ENCODE measurements around the gene LRRC23.
"Not testable (repeated sequence)": the region's sequence is repeated elsewhere in the genome, so short reads cannot be mapped to it uniquely, and the experiment has no call there.

The LRRC23 gene, protein sequence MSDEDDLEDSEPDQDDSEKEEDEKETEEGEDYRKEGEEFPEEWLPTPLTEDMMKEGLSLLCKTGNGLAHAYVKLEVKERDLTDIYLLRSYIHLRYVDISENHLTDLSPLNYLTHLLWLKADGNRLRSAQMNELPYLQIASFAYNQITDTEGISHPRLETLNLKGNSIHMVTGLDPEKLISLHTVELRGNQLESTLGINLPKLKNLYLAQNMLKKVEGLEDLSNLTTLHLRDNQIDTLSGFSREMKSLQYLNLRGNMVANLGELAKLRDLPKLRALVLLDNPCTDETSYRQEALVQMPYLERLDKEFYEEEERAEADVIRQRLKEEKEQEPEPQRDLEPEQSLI

DNA sequence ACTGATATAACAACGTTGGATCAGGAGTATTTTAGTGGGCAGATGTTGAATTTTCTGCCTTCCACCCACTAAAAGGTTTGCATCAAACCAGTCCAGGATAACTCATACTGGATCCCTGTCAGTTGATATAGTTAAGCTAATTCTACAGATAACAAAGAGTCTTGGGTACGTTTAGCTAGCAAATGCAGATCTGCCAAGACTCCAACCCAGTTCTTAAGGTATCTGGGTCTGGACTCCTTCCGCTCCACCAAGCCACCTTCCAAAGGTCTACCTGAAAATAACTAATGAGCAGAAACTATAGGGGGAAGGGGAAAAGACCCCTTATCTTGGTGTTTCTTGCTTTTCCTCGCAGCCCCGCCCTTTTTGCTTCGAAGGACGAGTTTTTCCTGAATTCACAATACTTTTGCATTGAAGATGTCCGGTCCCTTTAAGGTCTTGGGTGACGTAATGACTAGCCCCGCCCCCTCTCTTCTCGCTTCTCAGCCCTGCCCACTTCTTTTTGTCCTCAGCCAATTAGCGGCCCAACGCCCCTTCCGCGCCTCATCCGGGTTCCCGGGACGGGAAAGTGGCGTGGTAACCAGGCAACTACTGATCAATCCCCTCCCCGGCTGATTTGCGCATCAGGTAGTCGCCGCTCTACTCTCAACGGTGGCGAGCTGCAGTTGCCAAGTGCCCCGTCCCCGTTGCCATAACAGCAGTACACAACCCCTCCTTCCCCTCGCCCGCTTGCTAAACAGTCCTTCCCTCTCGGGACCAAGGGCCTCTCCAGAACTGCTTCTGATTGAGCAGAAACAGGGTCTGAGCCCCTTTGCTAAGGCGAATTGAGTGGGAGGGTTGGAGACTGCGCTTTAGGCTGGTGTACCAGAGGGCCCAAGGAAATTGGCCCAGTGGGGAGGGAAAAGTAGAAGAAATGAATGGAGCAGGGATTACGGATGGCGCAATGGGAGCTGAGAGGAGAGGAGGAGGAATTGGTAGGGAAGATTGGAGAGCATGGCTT is at the start of gene LRRC23:
Gene LRRC23 (plus strand): TSS at position 543 of the 997 bp plus-strand sequence. CDS start 812 bp downstream, outside the sequence.
- H3K9me3 ChIP-seq (ENCODE audit: control insufficient read depth, insufficient read depth, low read length), result no peaks in the 10 kb centered on the region
- peak within 1 kb of the TSS; percentile 74 for H3K9ac ChIP-seq (ENCODE audit: low read depth, low read length)
- H3K4me1 ChIP-seq (ENCODE audit: control insufficient read depth, insufficient read depth, low read length), result peaks cover 15% of the 10 kb centered on the region
- H3K4me3 ChIP-seq (ENCODE audit: low read depth, low read length), result peak within 1 kb of the TSS; percentile 86
- no peaks in the 10 kb centered on the region for H3K36me3 ChIP-seq (ENCODE audit: control insufficient read depth, insufficient read depth, low read length)
- peaks cover 9% of the 10 kb centered on the region for H3K27me3 ChIP-seq (ENCODE audit: control insufficient read depth, insufficient read depth, low read length)

GRCh38 chr12:6855322-6855721 is 49.3 kb upstream of the LRRC23 start:
- Histone ChIP-seq H3K27me3 (ENCODE audit: control insufficient read depth, insufficient read depth, low read length) (no peaks in the 10 kb centered on the region), H3K4me1 (ENCODE audit: control insufficient read depth, insufficient read depth, low read length) (peaks cover 4% of the 10 kb centered on the region), H3K4me3 (ENCODE audit: low read depth, low read length) (no peak overlapping the region), H3K9me3 (ENCODE audit: control insufficient read depth, insufficient read depth, low read length) (no peaks in the 10 kb centered on the region), H3K9ac (ENCODE audit: low read depth, low read length) (no peak overlapping the region), H3K36me3 (ENCODE audit: control insufficient read depth, insufficient read depth, low read length) (peaks cover 47% of the 10 kb centered on the region)

- Histone ChIP-seq H3K4me1 (ENCODE audit: control insufficient read depth, insufficient read depth, low read length) (no peaks in the 10 kb centered on the region), H3K9ac (ENCODE audit: low read depth, low read length) (no peak overlapping the region), H3K4me3 (ENCODE audit: low read depth, low read length) (no peak overlapping the region), H3K36me3 (ENCODE audit: control insufficient read depth, insufficient read depth, low read length) (peaks cover 63% of the 10 kb centered on the region), H3K27me3 (ENCODE audit: control insufficient read depth, insufficient read depth, low read length) (no peaks in the 10 kb centered on the region), H3K9me3 (ENCODE audit: control insufficient read depth, insufficient read depth, low read length) (no peaks in the 10 kb centered on the region)
Observed at GRCh38 chr12:6858799-6859198, 45.8 kb upstream of the LRRC23 start.

- Histone ChIP-seq H3K36me3 (ENCODE audit: control insufficient read depth, insufficient read depth, low read length) (peaks cover 75% of the 10 kb centered on the region), H3K9ac (ENCODE audit: low read depth, low read length) (no peak overlapping the region), H3K4me1 (ENCODE audit: control insufficient read depth, insufficient read depth, low read length) (no peaks in the 10 kb centered on the region), H3K4me3 (ENCODE audit: low read depth, low read length) (no peak overlapping the region), H3K27me3 (ENCODE audit: control insufficient read depth, insufficient read depth, low read length) (no peaks in the 10 kb centered on the region), H3K9me3 (ENCODE audit: control insufficient read depth, insufficient read depth, low read length) (no peaks in the 10 kb centered on the region)
Observed at GRCh38 chr12:6860116-6860515, 44.5 kb upstream of the LRRC23 start.

GRCh38 chr12:6860942-6861341 is 43.7 kb upstream of the LRRC23 start:
- H3K27me3 ChIP-seq (ENCODE audit: control insufficient read depth, insufficient read depth, low read length), result no peaks in the 10 kb centered on the region
- no peaks in the 10 kb centered on the region for H3K9me3 ChIP-seq (ENCODE audit: control insufficient read depth, insufficient read depth, low read length)
- peaks cover 5% of the 10 kb centered on the region for H3K4me1 ChIP-seq (ENCODE audit: control insufficient read depth, insufficient read depth, low read length)
- H3K9ac ChIP-seq (ENCODE audit: low read depth, low read length), result no peak overlapping the region
- peaks cover 71% of the 10 kb centered on the region for H3K36me3 ChIP-seq (ENCODE audit: control insufficient read depth, insufficient read depth, low read length)
- no peak overlapping the region for H3K4me3 ChIP-seq (ENCODE audit: low read depth, low read length)

DNA sequence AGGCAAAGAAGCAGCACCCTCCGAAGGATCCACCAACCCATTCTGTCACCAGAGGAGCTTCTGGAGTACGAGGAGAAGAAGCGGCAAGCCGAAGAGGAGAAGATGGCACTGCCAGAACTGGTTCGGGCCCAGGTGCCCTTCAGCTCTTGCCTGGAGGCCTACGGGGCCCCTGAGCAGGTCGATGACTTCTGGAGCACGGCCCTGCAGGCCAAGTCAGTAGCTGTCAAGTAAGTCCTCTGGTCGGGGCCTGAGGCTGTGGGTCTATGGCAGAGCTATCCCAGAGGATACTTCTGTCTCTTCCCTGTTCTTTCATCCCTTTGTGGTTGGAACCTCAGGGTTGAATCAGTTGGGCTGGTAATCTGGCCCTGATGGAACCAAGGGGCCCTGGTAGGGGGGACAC is 43.2 kb upstream of the LRRC23 start:
- Histone ChIP-seq H3K9ac (ENCODE audit: low read depth, low read length) (no peak overlapping the region), H3K9me3 (ENCODE audit: control insufficient read depth, insufficient read depth, low read length) (no peaks in the 10 kb centered on the region), H3K4me3 (ENCODE audit: low read depth, low read length) (no peak overlapping the region), H3K36me3 (ENCODE audit: control insufficient read depth, insufficient read depth, low read length) (peaks cover 68% of the 10 kb centered on the region), H3K4me1 (ENCODE audit: control insufficient read depth, insufficient read depth, low read length) (peaks cover 6% of the 10 kb centered on the region), H3K27me3 (ENCODE audit: control insufficient read depth, insufficient read depth, low read length) (no peaks in the 10 kb centered on the region)

GRCh38 chr12:6863033-6863432 is 41.6 kb upstream of the LRRC23 start:
- H3K4me1 ChIP-seq (ENCODE audit: control insufficient read depth, insufficient read depth, low read length), result peaks cover 10% of the 10 kb centered on the region
- no peak overlapping the region for H3K9ac ChIP-seq (ENCODE audit: low read depth, low read length)
- H3K27me3 ChIP-seq (ENCODE audit: control insufficient read depth, insufficient read depth, low read length), result no peaks in the 10 kb centered on the region
- no peak overlapping the region for H3K4me3 ChIP-seq (ENCODE audit: low read depth, low read length)
- H3K9me3 ChIP-seq (ENCODE audit: control insufficient read depth, insufficient read depth, low read length), result no peaks in the 10 kb centered on the region
- H3K36me3 ChIP-seq (ENCODE audit: control insufficient read depth, insufficient read depth, low read length), result peaks cover 52% of the 10 kb centered on the region

GRCh38 chr12:6863586-6864321 is 40.9 kb upstream of the LRRC23 start:
- H3K9me3 ChIP-seq (ENCODE audit: control insufficient read depth, insufficient read depth, low read length), result no peaks in the 10 kb centered on the region
- H3K4me1 ChIP-seq (ENCODE audit: control insufficient read depth, insufficient read depth, low read length), result peaks cover 10% of the 10 kb centered on the region
- H3K27me3 ChIP-seq (ENCODE audit: control insufficient read depth, insufficient read depth, low read length), result no peaks in the 10 kb centered on the region
- no peak overlapping the region for H3K9ac ChIP-seq (ENCODE audit: low read depth, low read length)
- H3K36me3 ChIP-seq (ENCODE audit: control insufficient read depth, insufficient read depth, low read length), result peaks cover 46% of the 10 kb centered on the region
- no peak overlapping the region for H3K4me3 ChIP-seq (ENCODE audit: low read depth, low read length)

DNA sequence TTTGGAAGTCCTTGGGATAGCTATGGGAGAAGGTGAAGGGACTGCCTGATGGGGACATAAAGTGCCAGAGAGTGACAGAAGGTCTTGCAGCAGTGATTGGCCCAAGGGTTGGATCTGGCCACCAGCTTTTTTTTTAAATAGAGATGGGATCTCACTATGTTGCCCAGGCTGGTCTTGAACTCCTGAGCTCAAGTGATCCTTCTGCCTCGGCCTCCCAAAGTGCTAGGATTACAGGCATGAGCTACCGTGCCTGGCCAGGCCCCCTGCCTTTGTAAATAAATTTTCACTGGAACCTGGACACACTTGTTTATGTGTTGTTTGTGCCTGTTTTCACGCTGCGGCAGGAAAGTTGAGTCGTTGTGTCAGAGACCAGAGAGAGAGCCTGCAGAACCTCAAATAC is 39.3 kb upstream of the LRRC23 start:
- peaks cover 48% of the 10 kb centered on the region for H3K36me3 ChIP-seq (ENCODE audit: control insufficient read depth, insufficient read depth, low read length)

GRCh38 chr12:6866163-6866919 is 38.3 kb upstream of the LRRC23 start:
- Histone ChIP-seq H3K36me3 (ENCODE audit: control insufficient read depth, insufficient read depth, low read length) (peaks cover 48% of the 10 kb centered on the region), H3K27me3 (ENCODE audit: control insufficient read depth, insufficient read depth, low read length) (no peaks in the 10 kb centered on the region), H3K9me3 (ENCODE audit: control insufficient read depth, insufficient read depth, low read length) (no peaks in the 10 kb centered on the region), H3K4me1 (ENCODE audit: control insufficient read depth, insufficient read depth, low read length) (peaks cover 13% of the 10 kb centered on the region), H3K9ac (ENCODE audit: low read depth, low read length) (peak overlapping the region; percentile 38), H3K4me3 (ENCODE audit: low read depth, low read length) (peak overlapping the region; percentile 57)

More for the DNA sequence above, 39.3 kb upstream of the LRRC23 start:
- not testable (repeated sequence) for H3K9me3 ChIP-seq (ENCODE audit: control insufficient read depth, insufficient read depth, low read length); H3K4me3 ChIP-seq (ENCODE audit: low read depth, low read length); H3K9ac ChIP-seq (ENCODE audit: low read depth, low read length); H3K27me3 ChIP-seq (ENCODE audit: control insufficient read depth, insufficient read depth, low read length)
- peaks cover 13% of the 10 kb centered on the region for H3K4me1 ChIP-seq (ENCODE audit: control insufficient read depth, insufficient read depth, low read length)
